Pulmonary artery endothelial cell (primary cell): ENCODE measurements around the gene TCF12. TPM values are rescaled to one million over a fixed set of nuclear protein-coding genes. Genes with fewer than 3 reads are reported as not detected.
"Not testable (repeated sequence)": the region's sequence is repeated elsewhere in the genome, so short reads cannot be mapped to it uniquely, and the experiment has no call there.

Experiments
- DNase-seq: peaks from one replicate; pipeline ENCODE4 v3.0.0-alpha.2; 2011; ENCODE audit warnings: low read depth, low spot score
- total RNA-seq: library from RNA; depleted of rRNA; stranded (reverse); fragments of >200 nt; gene quantifications from 2 replicates; pipeline ENCODE4 v1.2.3, GENCODE V29; 2014

The TCF12 gene
- total RNA-seq, 1 donor from 2014 or later, result 62.6 TPM

GRCh38 chr15:56915888-56916287 is 2.6 kb upstream of the TCF12 start:
- DNase-seq, result no peak

DNA sequence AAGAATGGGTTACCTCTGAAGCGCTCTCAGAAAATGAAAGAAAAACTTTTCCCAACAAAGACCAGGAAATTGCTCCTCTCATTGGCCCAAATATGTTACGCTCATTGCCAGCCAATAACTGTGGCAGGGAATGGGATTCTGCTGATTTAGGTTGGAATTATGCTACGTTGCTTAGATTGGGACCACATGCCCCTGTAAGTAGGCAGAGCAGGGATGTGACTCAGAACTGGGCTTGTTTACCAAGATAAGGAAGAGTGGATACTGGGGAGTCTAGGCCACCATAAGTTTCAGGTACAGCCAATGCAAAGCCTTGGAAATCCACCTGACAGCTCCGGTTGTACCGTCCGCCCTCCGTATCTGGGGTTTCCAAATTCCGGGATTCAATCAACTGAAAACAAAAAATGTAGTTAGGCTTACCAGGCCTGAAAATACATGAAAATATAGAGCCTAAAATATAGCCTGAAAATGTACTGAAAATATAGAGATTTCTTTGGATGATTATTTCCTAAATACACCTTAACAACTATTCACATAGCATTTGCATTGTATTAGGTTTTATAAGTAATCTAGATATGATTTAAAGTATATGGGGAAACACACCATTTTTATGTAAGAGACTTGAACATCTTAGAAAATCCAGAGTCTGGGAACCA is 1.5 kb upstream of the TCF12 start:
- DNase-seq, result no peak

GRCh38 chr15:56917652-56918045 is 795 bp upstream of the TCF12 start:
- DNase-seq, result no peak

- DNase-seq, result no peak
Measured at GRCh38 chr15:56919031-56919608, 676 bp downstream of the TCF12 start.

GRCh38 chr15:56919609-56920366 is 1.3 kb downstream of the TCF12 start:
- DNase-seq, result no peak

- no peak for DNase-seq
Measured at GRCh38 chr15:56920367-56920627, 1.9 kb downstream of the TCF12 start.

GRCh38 chr15:56923174-56923591 is 4.7 kb downstream of the TCF12 start:
- no peak for DNase-seq

DNA sequence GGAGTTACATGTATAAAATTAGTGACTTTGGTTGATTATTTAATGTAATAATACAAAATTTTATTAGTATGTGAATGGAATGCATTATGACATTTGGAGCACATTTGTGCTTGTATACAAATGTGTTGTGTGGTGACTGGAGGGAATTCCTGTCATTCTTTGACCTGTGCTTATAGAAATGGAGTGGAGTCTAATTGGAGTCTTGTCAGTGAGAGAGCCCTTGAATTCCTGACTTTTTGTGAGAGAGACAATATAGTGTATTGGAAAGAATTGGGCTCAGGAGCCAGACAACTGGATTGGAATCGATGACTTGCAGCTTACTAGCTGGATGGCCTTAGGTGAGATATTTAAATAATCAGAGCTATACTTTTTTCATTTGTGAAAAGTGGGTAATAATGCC is 9.4 kb downstream of the TCF12 start:
- no peak for DNase-seq

GRCh38 chr15:56929399-56929798 is 11.0 kb downstream of the TCF12 start:
- DNase-seq, result no peak

- no peak for DNase-seq
Measured at GRCh38 chr15:56929933-56930332, 11.5 kb downstream of the TCF12 start.

GRCh38 chr15:56930669-56931313 is 12.3 kb downstream of the TCF12 start:
- no peak for DNase-seq

DNA sequence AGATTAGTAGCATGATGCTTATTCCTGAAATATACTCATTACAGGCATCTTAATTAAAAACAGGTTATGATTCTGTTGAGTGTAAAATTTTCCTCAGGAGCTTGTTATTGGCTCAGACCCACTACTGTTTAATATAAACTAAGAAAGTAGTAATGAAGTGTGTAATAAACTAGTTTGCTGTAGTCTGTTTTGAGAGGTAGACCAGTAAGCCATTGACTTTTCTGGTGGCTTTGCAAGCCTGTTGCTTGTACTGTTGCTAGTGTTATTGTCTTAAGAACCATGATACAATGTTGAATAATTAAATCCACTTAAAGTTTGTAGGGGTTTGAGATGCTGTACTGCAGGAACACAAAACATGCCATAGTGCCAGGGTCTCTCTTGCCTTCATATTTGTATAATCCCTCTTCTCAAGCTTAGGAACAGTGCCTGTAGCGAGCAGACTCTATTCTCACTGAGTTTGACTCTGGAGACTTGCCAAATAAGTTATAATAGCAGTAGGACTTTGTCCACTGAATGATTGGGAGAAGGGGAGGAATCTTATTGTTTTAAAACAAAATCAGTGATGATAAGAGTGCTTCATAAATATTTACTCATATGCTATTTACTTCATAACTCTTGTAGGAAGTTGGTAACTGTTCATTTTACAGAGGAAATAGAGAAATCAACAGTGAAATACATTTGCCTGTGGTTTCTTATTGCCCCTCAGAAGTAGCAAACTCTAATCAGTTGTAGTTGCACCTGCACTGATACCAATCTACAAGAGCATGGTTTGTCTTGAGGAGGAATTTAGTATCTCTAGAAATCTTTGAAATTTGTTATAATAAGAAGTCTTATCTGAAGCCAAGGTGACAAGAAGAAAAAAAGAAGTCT is 13.4 kb downstream of the TCF12 start:
- no peak for DNase-seq

GRCh38 chr15:56932509-56932868 is 14.0 kb downstream of the TCF12 start:
- not testable (repeated sequence) for DNase-seq

DNA sequence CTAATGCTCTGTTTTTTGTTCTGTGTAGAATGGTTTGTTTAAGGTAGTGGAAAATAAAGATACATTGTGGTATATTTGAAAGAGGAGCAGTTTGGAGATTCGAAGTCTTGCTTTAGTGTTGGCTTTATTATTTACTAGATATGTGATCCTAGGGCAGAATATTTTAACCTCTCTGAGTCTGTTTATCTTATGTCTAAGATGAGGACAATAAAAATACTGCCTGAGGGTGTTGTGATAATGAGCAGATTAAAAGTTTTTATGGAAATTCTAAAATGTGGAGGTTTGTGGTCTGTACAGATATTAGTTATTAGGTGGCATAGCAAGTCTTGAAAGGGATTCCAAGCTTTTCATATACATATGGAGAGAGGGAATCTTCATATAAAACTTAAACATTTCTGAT is 15.0 kb downstream of the TCF12 start:
- no peak for DNase-seq

DNA sequence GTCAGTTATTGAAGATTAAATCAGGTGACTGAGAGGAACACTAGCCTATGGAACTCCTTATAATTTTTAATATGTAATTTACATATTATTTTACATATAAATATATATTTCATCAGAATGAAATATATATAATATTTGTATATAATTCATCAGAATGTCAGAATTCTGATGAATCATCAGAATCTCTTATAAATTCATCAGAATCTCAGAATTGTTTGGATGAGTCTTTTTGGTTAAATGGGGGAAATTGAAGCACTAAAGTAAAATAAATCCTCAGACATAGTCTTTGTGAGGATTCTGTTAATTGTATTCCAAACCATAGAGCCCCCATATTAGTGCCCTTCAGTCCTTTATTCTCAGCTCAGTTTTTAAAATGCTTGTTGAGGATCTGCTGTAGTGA is 15.4 kb downstream of the TCF12 start:
- DNase-seq, result no peak

DNA sequence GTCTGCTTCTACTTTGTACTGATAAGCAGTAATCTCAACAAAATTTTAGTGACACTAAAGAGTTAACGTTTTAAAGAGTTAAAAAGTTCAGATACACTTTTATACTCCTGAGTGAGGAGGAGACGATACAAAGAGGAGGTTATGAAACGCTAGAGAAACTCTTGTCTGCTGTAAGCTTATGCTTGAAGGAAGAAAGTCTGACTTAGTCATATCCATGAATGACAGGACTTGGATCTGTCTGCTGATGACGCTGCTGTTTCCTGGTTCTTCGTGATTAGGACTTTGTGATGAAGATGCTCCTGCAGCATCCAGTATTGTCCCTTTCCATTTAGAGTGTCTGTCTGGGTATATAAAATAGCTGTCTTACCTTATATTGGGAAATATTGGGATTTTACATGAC is 15.8 kb downstream of the TCF12 start:
- no peak for DNase-seq

- DNase-seq, result no peak
Measured at GRCh38 chr15:56936929-56937328, 18.5 kb downstream of the TCF12 start.

DNA sequence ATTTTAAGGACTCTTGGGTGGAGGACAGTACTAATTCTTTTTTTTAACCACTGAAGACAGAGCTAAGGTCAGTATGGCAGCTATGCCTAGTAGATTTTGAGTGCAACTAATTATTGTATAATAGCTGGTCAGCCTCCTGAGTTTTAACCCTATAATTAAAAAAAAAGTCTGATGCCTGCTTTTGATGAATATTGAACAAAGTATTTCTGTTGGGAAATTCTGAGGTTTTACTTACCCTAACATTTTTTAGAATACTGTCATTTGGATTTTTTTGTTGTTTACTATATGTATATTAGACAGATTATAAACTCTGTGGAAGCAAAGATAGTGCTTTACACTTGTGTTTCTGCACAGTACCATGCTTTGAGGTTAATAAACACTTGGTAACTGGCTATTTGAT is 20.8 kb downstream of the TCF12 start:
- no peak for DNase-seq

- DNase-seq, result no peak
Measured at GRCh38 chr15:56940388-56940787, 21.9 kb downstream of the TCF12 start.

GRCh38 chr15:56942118-56942517 is 23.7 kb downstream of the TCF12 start:
- no peak for DNase-seq

DNA sequence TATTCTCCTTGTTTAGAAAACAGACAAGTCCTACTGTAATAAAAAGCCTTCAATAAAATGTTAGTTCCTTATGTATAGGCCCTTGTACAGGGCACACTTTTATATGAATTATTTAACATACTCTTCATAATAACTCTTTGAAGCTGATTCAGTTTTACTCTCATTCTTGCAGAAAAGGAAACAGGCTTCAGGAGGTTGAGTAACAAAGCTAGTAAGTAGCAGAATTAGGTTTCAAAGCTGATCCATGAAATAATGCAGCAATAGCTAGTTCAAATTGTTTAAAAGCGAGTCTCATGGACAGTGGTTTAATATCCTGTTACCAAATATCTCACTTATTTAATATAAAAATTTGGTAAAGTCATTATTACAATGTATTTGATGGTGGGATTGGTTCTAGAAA is 25.0 kb downstream of the TCF12 start:
- DNase-seq, result no peak

GRCh38 chr15:56944485-56944884 is 26.0 kb downstream of the TCF12 start:
- no peak for DNase-seq
